Thyroid gland (tissue), 4 donors: ENCODE measurements around the gene TOR1B.

ENCODE experiments used
- CTCF ChIP-seq, 6 experiments: fragments of 200-600 bp in 3 of 6; fragments of 450-650 bp in 3 of 6; sonication (generic) in 3 of 6; IDR thresholded peaks; one replicate each; pipeline ENCODE4 v1.5.1; 2016 to 2019; ENCODE audit warnings: antibody characterized with exemption in 6 of 6, mild to moderate bottlenecking in 2 of 6, inconsistent platforms in 1 of 6, moderate library complexity in 1 of 6
- POLR2A ChIP-seq, 2 donors: fragments of 450-650 bp; IDR thresholded peaks; one replicate each; pipeline ENCODE4 v1.6.1; 2017; ENCODE audit warnings: antibody characterized with exemption in 2 of 2, mild to moderate bottlenecking in 2 of 2, moderate library complexity in 1 of 2

DNA sequence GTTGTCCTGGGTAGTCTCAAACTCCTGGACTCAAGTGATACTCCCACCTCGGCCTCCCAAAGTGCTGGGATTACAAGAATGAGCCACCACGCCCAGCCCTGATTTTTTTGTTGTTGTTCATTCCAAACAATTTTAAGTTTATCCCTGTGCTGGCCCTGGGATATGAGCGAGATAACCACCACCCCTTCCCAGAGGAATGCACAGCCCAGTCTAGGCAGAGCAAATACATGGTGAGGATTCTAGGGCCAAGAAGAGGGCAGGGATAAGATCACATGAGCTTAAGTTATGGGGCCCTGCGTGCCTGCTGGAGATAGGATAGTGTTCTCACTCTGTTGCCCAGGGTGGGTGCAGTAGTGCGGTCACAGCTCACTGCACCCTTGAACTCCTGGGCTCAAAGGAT is 21.0 kb upstream of the TOR1B start:
- no peak for TF ChIP-seq CTCF (IDR thresholded peaks at IDR 0.05)
- TF ChIP-seq POLR2A (IDR thresholded peaks at IDR 0.05): no peak
